ENCODE data around the gene ABCB6.
"Not testable (repeated sequence)": the region's sequence is repeated elsewhere in the genome, so short reads cannot be mapped to it uniquely, and the experiment has no call there.

Gene ABCB6

GRCh38 chr2:219218732-219219701 is at the start of gene ABCB6:
Gene ABCB6, minus strand, starts transcription at chr2:219218958. Its CDS starts 285 bp downstream, at chr2:219218673.
- H3K4me1 ChIP-seq (ENCODE audit: control insufficient read depth, insufficient read depth, low read length): peaks cover 6% of the 10 kb centered on the region
- H3K27ac ChIP-seq (ENCODE audit: low read length): no peak within 1 kb of the TSS
- H3K27me3 ChIP-seq (ENCODE audit: control insufficient read depth, insufficient read depth, low read length): no peaks in the 10 kb centered on the region
- no peaks in the 10 kb centered on the region for H3K9me3 ChIP-seq (ENCODE audit: control insufficient read depth, insufficient read depth, low read length)
- H3K4me3 ChIP-seq (ENCODE audit: low read length): peak within 1 kb of the TSS; percentile 61
- peak; percentile 82 for DNase-seq (ENCODE audit: low read depth, low spot score)
- peaks cover 28% of the 10 kb centered on the region for H3K36me3 ChIP-seq (ENCODE audit: control insufficient read depth, insufficient read depth, low read length)
- no CpG with 5 or more reads among the region's 71 CpGs for WGBS (ENCODE audit: insufficient coverage, insufficient read length)

- Histone ChIP-seq H3K4me1 (ENCODE audit: control insufficient read depth, insufficient read depth, low read length) (no peaks in the 10 kb centered on the region), H3K4me3 (ENCODE audit: low read length) (no peak overlapping the region), H3K36me3 (ENCODE audit: control insufficient read depth, insufficient read depth, low read length) (no peaks in the 10 kb centered on the region), H3K27ac (ENCODE audit: low read length) (no peak overlapping the region), H3K9me3 (ENCODE audit: control insufficient read depth, insufficient read depth, low read length) (no peaks in the 10 kb centered on the region), H3K27me3 (ENCODE audit: control insufficient read depth, insufficient read depth, low read length) (no peaks in the 10 kb centered on the region)
- no CpG with 5 or more reads among the region's 2 CpGs for WGBS (ENCODE audit: insufficient coverage, insufficient read length)
- no peak for DNase-seq (ENCODE audit: low read depth, low spot score)
These were observed 49.5 kb upstream of the ABCB6 start for GRCh38 chr2:219268294-219268693.

GRCh38 chr2:219266886-219267285 is 48.1 kb upstream of the ABCB6 start:
- H3K4me3 ChIP-seq (ENCODE audit: low read length): no peak overlapping the region
- H3K27ac ChIP-seq (ENCODE audit: low read length): no peak overlapping the region
- H3K9me3 ChIP-seq (ENCODE audit: control insufficient read depth, insufficient read depth, low read length): no peaks in the 10 kb centered on the region
- H3K36me3 ChIP-seq (ENCODE audit: control insufficient read depth, insufficient read depth, low read length): no peaks in the 10 kb centered on the region
- DNase-seq (ENCODE audit: low read depth, low spot score): no peak
- H3K4me1 ChIP-seq (ENCODE audit: control insufficient read depth, insufficient read depth, low read length): no peaks in the 10 kb centered on the region
- no CpG with 5 or more reads among the region's 1 CpG for WGBS (ENCODE audit: insufficient coverage, insufficient read length)
- no peaks in the 10 kb centered on the region for H3K27me3 ChIP-seq (ENCODE audit: control insufficient read depth, insufficient read depth, low read length)

- no peaks in the 10 kb centered on the region for H3K4me1 ChIP-seq (ENCODE audit: control insufficient read depth, insufficient read depth, low read length)
- DNase-seq (ENCODE audit: low read depth, low spot score): no peak
- H3K4me3 ChIP-seq (ENCODE audit: low read length): no peak overlapping the region
- no CpG with 5 or more reads among the region's 5 CpGs for WGBS (ENCODE audit: insufficient coverage, insufficient read length)
- H3K9me3 ChIP-seq (ENCODE audit: control insufficient read depth, insufficient read depth, low read length): no peaks in the 10 kb centered on the region
- H3K36me3 ChIP-seq (ENCODE audit: control insufficient read depth, insufficient read depth, low read length): no peaks in the 10 kb centered on the region
- no peaks in the 10 kb centered on the region for H3K27me3 ChIP-seq (ENCODE audit: control insufficient read depth, insufficient read depth, low read length)
- no peak overlapping the region for H3K27ac ChIP-seq (ENCODE audit: low read length)
These were observed 47.5 kb upstream of the ABCB6 start for GRCh38 chr2:219266232-219266631.

- WGBS (ENCODE audit: insufficient coverage, insufficient read length): no CpG with 5 or more reads among the region's 5 CpGs
- H3K4me3 ChIP-seq (ENCODE audit: low read length): no peak overlapping the region
- H3K36me3 ChIP-seq (ENCODE audit: control insufficient read depth, insufficient read depth, low read length): no peaks in the 10 kb centered on the region
- no peaks in the 10 kb centered on the region for H3K9me3 ChIP-seq (ENCODE audit: control insufficient read depth, insufficient read depth, low read length)
- peaks cover 1% of the 10 kb centered on the region; the same call in 1 of the 2 replicates for H3K27me3 ChIP-seq (ENCODE audit: control insufficient read depth, insufficient read depth, low read length)
- no peak for DNase-seq (ENCODE audit: low read depth, low spot score)
- no peak overlapping the region for H3K27ac ChIP-seq (ENCODE audit: low read length)
- H3K4me1 ChIP-seq (ENCODE audit: control insufficient read depth, insufficient read depth, low read length): no peaks in the 10 kb centered on the region
These were observed 42.5 kb upstream of the ABCB6 start for GRCh38 chr2:219261024-219261855.

GRCh38 chr2:219258942-219259341 is 40.2 kb upstream of the ABCB6 start:
- H3K27me3 ChIP-seq (ENCODE audit: control insufficient read depth, insufficient read depth, low read length): peaks cover 17% of the 10 kb centered on the region
- not testable (repeated sequence) for H3K27ac ChIP-seq (ENCODE audit: low read length); H3K36me3 ChIP-seq (ENCODE audit: control insufficient read depth, insufficient read depth, low read length); DNase-seq (ENCODE audit: low read depth, low spot score); H3K9me3 ChIP-seq (ENCODE audit: control insufficient read depth, insufficient read depth, low read length); H3K4me3 ChIP-seq (ENCODE audit: low read length); H3K4me1 ChIP-seq (ENCODE audit: control insufficient read depth, insufficient read depth, low read length)
- WGBS (ENCODE audit: insufficient coverage, insufficient read length): no CpG with 5 or more reads among the region's 10 CpGs

- no peaks in the 10 kb centered on the region for H3K9me3 ChIP-seq (ENCODE audit: control insufficient read depth, insufficient read depth, low read length)
- WGBS (ENCODE audit: insufficient coverage, insufficient read length): no CpG with 5 or more reads among the region's 12 CpGs
- H3K36me3 ChIP-seq (ENCODE audit: control insufficient read depth, insufficient read depth, low read length): peaks cover 4% of the 10 kb centered on the region
- H3K4me3 ChIP-seq (ENCODE audit: low read length): peak overlapping the region; percentile 43; the same call in 1 of the 2 replicates
- peaks cover 7% of the 10 kb centered on the region for H3K4me1 ChIP-seq (ENCODE audit: control insufficient read depth, insufficient read depth, low read length)
- H3K27me3 ChIP-seq (ENCODE audit: control insufficient read depth, insufficient read depth, low read length): peaks cover 17% of the 10 kb centered on the region
- no peak for DNase-seq (ENCODE audit: low read depth, low spot score)
- H3K27ac ChIP-seq (ENCODE audit: low read length): no peak overlapping the region
These were observed 35.9 kb upstream of the ABCB6 start for GRCh38 chr2:219254590-219255201.

GRCh38 chr2:219253753-219254589 is 35.2 kb upstream of the ABCB6 start, which contains the start of gene TUBA4A:
Gene TUBA4A, minus strand, starts transcription at chr2:219253918. Its CDS starts 60 bp downstream, at chr2:219253858.
- peaks cover 17% of the 10 kb centered on the region for H3K27me3 ChIP-seq (ENCODE audit: control insufficient read depth, insufficient read depth, low read length)
- H3K9me3 ChIP-seq (ENCODE audit: control insufficient read depth, insufficient read depth, low read length): no peaks in the 10 kb centered on the region

GRCh38 chr2:219252900-219253752 is 34.4 kb upstream of the ABCB6 start, which contains the start of gene TUBA4B:
Gene TUBA4B, plus strand, starts transcription at chr2:219253243. Its CDS starts 165 bp downstream, at chr2:219253408.
- H3K27me3 ChIP-seq (ENCODE audit: control insufficient read depth, insufficient read depth, low read length): peaks cover 17% of the 10 kb centered on the region

More at GRCh38 chr2:219253753-219254589, 35.2 kb upstream of the ABCB6 start, which contains the start of gene TUBA4A:
- Histone ChIP-seq H3K4me3 (ENCODE audit: low read length) (peak within 1 kb of the TSS; percentile 43; the same call in 1 of the 2 replicates), H3K4me1 (ENCODE audit: control insufficient read depth, insufficient read depth, low read length) (peaks cover 7% of the 10 kb centered on the region), H3K27ac (ENCODE audit: low read length) (no peak within 1 kb of the TSS), H3K36me3 (ENCODE audit: control insufficient read depth, insufficient read depth, low read length) (peaks cover 4% of the 10 kb centered on the region)
- no CpG with 5 or more reads among the region's 76 CpGs for WGBS (ENCODE audit: insufficient coverage, insufficient read length)
- DNase-seq (ENCODE audit: low read depth, low spot score): no peak

More at GRCh38 chr2:219252900-219253752, 34.4 kb upstream of the ABCB6 start, which contains the start of gene TUBA4B:
- no peak within 1 kb of the TSS for H3K27ac ChIP-seq (ENCODE audit: low read length)
- no peak for DNase-seq (ENCODE audit: low read depth, low spot score)
- peaks cover 7% of the 10 kb centered on the region for H3K4me1 ChIP-seq (ENCODE audit: control insufficient read depth, insufficient read depth, low read length)
- H3K9me3 ChIP-seq (ENCODE audit: control insufficient read depth, insufficient read depth, low read length): no peaks in the 10 kb centered on the region
- H3K4me3 ChIP-seq (ENCODE audit: low read length): peak within 1 kb of the TSS; percentile 43; the same call in 1 of the 2 replicates
- peaks cover 4% of the 10 kb centered on the region for H3K36me3 ChIP-seq (ENCODE audit: control insufficient read depth, insufficient read depth, low read length)
- no CpG with 5 or more reads among the region's 49 CpGs for WGBS (ENCODE audit: insufficient coverage, insufficient read length)
